Measurements from ENCODE around the gene PCDH9. TPM values are rescaled to one million over a fixed set of nuclear protein-coding genes. Genes with fewer than 3 reads are reported as not detected.
"Not testable (repeated sequence)": the region's sequence is repeated elsewhere in the genome, so short reads cannot be mapped to it uniquely, and the experiment has no call there.

PCDH9 gene
- total and polyA plus RNA-seq, 8 donors, result 2.0 to 11.6 (median 3.1) TPM

DNA sequence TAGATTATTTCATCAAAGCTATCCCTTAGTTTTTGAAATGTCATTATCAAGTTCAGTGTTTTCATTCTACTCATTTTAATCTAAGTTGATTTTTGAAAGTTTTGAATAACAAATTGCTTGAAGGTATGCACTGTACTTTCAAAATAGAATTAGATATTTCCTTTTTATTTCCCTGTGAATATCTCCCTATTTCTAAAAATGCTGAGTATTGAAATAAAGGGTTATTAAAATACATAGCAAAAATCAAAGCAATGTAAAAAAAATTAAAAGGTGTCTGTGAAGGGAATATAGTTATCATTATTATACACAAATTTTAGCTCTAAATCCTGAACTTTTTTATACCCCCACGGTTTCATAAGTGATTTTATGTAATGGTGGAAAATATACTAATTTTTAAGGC is 967.8 kb downstream of the PCDH9 start:
- no peaks in the 10 kb centered on the region for H3K36me3 ChIP-seq
- no peaks in the 10 kb centered on the region for H3K4me1 ChIP-seq
- TF ChIP-seq, protein P1, sequence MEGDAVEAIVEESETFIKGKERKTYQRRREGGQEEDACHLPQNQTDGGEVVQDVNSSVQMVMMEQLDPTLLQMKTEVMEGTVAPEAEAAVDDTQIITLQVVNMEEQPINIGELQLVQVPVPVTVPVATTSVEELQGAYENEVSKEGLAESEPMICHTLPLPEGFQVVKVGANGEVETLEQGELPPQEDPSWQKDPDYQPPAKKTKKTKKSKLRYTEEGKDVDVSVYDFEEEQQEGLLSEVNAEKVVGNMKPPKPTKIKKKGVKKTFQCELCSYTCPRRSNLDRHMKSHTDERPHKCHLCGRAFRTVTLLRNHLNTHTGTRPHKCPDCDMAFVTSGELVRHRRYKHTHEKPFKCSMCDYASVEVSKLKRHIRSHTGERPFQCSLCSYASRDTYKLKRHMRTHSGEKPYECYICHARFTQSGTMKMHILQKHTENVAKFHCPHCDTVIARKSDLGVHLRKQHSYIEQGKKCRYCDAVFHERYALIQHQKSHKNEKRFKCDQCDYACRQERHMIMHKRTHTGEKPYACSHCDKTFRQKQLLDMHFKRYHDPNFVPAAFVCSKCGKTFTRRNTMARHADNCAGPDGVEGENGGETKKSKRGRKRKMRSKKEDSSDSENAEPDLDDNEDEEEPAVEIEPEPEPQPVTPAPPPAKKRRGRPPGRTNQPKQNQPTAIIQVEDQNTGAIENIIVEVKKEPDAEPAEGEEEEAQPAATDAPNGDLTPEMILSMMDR (IDR thresholded peaks at IDR 0.05), result no peak
- intact Hi-C loops (cut with DNase I), result no loop called here
- no peak overlapping the region for H3K27ac ChIP-seq
- peaks cover 0 to 12% of the 10 kb centered on the region in 2 donors for H3K9me3 ChIP-seq
- no peak for ATAC-seq
- DNase-seq, result no peak
- H3K27me3 ChIP-seq, result no peaks in the 10 kb centered on the region
- H3K4me3 ChIP-seq, result no peak overlapping the region

DNA sequence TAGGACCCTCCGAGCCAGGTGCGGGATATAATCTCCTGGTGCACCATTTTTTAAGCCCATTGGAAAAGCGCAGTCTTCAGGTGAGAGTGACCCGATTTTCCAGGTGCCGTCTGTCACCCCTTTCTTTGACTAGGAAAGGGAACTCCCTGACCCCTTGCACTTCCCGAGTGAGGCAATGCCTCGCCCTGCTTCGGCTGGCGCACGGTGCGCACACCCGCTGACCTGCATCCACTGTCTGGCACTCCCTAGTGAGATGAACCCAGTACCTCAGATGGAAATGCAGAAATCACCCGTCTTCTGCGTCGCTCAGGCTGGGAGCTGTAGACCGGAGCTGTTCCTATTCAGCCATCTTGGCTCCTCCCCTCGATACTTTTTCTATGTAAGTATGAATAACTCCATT is 970.7 kb downstream of the PCDH9 start:
- H3K27me3 ChIP-seq; DNase-seq; intact Hi-C loops (cut with DNase I); H3K36me3 ChIP-seq; H3K4me3 ChIP-seq; H3K4me1 ChIP-seq; H3K27ac ChIP-seq; ATAC-seq: not testable (repeated sequence)
- peaks cover 0 to 15% of the 10 kb centered on the region in 2 donors for H3K9me3 ChIP-seq

Measured in left lung (tissue), 10 donors.